Measurements from ENCODE around the gene CDCA7. TPM values are rescaled to one million over a fixed set of nuclear protein-coding genes. Genes with fewer than 3 reads are reported as not detected.

The CDCA7 gene
- total and polyA plus RNA-seq, 4 donors, result 0.69 to 17.7 (median 1.9) TPM

DNA sequence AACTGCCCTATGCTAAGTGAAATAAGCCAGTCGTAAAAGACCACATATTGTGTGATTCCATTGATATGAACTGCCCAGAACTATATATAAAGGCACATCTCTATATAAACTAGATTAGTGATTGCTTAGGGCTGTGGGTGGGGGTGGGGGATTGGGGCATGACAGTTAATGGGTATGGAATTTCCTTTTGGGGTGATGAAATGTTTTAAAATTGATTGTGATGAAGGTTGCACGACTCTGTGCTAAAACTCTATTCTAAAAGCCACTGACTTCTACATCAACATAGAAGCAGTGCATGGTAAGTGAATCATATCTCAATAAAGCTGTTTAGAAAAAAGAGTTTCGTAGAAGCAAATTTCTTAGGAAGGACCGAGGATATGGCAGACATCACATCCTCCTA, 53.0 kb downstream of the CDCA7 start:
- no peaks in the 10 kb centered on the region for H3K9me3 ChIP-seq (ENCODE audit: control insufficient read depth in 4 of 4, insufficient read depth in 3 of 4, low read length in 3 of 4)
- no peak overlapping the region for H3K4me3 ChIP-seq
- peaks cover 0 to 3% (median 2%) of the 10 kb centered on the region in 3 donors for H3K27me3 ChIP-seq (ENCODE audit: control insufficient read depth in 3 of 3, insufficient read depth in 3 of 3, low read length in 2 of 3)
- peaks cover 0 to 7% (median 0%) of the 10 kb centered on the region in 5 donors for H3K4me1 ChIP-seq (ENCODE audit: control insufficient read depth in 5 of 5, insufficient read depth in 5 of 5, low read length in 5 of 5)
- ATAC-seq (ENCODE audit: insufficient read depth, low FRiP score), result no peak
- WGBS, 2 donors, result 83 to 90% methylated on average over 4 of the region's 4 CpGs
- TF ChIP-seq, protein P1, sequence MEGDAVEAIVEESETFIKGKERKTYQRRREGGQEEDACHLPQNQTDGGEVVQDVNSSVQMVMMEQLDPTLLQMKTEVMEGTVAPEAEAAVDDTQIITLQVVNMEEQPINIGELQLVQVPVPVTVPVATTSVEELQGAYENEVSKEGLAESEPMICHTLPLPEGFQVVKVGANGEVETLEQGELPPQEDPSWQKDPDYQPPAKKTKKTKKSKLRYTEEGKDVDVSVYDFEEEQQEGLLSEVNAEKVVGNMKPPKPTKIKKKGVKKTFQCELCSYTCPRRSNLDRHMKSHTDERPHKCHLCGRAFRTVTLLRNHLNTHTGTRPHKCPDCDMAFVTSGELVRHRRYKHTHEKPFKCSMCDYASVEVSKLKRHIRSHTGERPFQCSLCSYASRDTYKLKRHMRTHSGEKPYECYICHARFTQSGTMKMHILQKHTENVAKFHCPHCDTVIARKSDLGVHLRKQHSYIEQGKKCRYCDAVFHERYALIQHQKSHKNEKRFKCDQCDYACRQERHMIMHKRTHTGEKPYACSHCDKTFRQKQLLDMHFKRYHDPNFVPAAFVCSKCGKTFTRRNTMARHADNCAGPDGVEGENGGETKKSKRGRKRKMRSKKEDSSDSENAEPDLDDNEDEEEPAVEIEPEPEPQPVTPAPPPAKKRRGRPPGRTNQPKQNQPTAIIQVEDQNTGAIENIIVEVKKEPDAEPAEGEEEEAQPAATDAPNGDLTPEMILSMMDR (IDR thresholded peaks at IDR 0.05; ENCODE audit: control extremely low read depth, extremely low read depth), result no peak
- DNase-seq, result no peak
- H3K36me3 ChIP-seq (ENCODE audit: control insufficient read depth in 4 of 4, insufficient read depth in 4 of 4, low read length in 4 of 4), result no peaks in the 10 kb centered on the region
- H3K9ac ChIP-seq (ENCODE audit: insufficient read depth in 1 of 2, low read length in 2 of 2), result no peak overlapping the region
- H3K27ac ChIP-seq (ENCODE audit: low read depth in 1 of 2, low read length in 1 of 2), result no peak overlapping the region

GRCh38 chr2:173410579-173410978, 55.9 kb downstream of the CDCA7 start:
- Histone ChIP-seq H3K27me3 (ENCODE audit: control insufficient read depth in 3 of 3, insufficient read depth in 3 of 3, low read length in 2 of 3) (no peaks in the 10 kb centered on the region), H3K9ac (ENCODE audit: insufficient read depth in 1 of 2, low read length in 2 of 2) (no peak overlapping the region), H3K4me1 (ENCODE audit: control insufficient read depth in 5 of 5, insufficient read depth in 5 of 5, low read length in 5 of 5) (peaks cover 0 to 10% (median 0%) of the 10 kb centered on the region in 5 donors), H3K4me3 (no peak overlapping the region), H3K9me3 (ENCODE audit: control insufficient read depth in 4 of 4, insufficient read depth in 3 of 4, low read length in 3 of 4) (no peaks in the 10 kb centered on the region), H3K27ac (ENCODE audit: low read depth in 1 of 2, low read length in 1 of 2) (peak overlapping the region in 1 of 2 donors; percentile 3), H3K36me3 (ENCODE audit: control insufficient read depth in 4 of 4, insufficient read depth in 4 of 4, low read length in 4 of 4) (no peaks in the 10 kb centered on the region)
- WGBS, 2 donors, result 64 to 75% methylated on average over 3 of the region's 3 CpGs
- DNase-seq (no peak), ATAC-seq (ENCODE audit: insufficient read depth, low FRiP score) (no peak)
- TF ChIP-seq, protein P1 (IDR thresholded peaks at IDR 0.05; ENCODE audit: control extremely low read depth, extremely low read depth), result no peak

DNA sequence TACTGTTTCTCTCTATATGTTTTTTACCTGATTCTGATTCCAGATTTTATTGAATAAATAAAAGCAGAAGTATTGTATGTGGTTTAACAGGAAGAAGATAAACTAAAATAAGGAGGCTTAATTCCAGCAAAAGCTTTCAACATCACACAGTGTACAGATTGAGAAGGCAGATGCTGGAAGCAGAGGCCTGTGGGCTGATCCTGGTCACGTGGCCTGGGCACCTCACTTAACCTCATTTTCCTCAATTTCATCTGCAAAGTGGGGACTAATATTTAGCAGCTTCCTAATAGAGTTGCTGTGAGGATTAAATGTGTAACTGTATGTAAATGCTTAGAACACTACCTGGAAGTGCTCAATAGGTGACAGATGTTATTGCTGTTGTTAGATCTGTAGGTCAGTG, 58.0 kb downstream of the CDCA7 start:
- no peak overlapping the region for H3K27ac ChIP-seq (ENCODE audit: low read depth in 1 of 2, low read length in 1 of 2)
- ATAC-seq (ENCODE audit: insufficient read depth, low FRiP score), result no peak
- no peaks in the 10 kb centered on the region for H3K9me3 ChIP-seq (ENCODE audit: control insufficient read depth in 4 of 4, insufficient read depth in 3 of 4, low read length in 3 of 4)
- DNase-seq, result no peak
- TF ChIP-seq, protein P1 (IDR thresholded peaks at IDR 0.05; ENCODE audit: control extremely low read depth, extremely low read depth), result no peak
- H3K27me3 ChIP-seq (ENCODE audit: control insufficient read depth in 3 of 3, insufficient read depth in 3 of 3, low read length in 2 of 3), result no peaks in the 10 kb centered on the region
- peaks cover 0 to 21% (median 0%) of the 10 kb centered on the region in 5 donors for H3K4me1 ChIP-seq (ENCODE audit: control insufficient read depth in 5 of 5, insufficient read depth in 5 of 5, low read length in 5 of 5)
- H3K9ac ChIP-seq (ENCODE audit: insufficient read depth in 1 of 2, low read length in 2 of 2), result no peak overlapping the region
- no peaks in the 10 kb centered on the region for H3K36me3 ChIP-seq (ENCODE audit: control insufficient read depth in 4 of 4, insufficient read depth in 4 of 4, low read length in 4 of 4)
- 37 to 56% methylated on average over 1 of the region's 1 CpG for WGBS, 2 donors
- no peak overlapping the region for H3K4me3 ChIP-seq

- 64 to 78% methylated on average over 1 of the region's 1 CpG for WGBS, 2 donors
- H3K4me3 ChIP-seq, result no peak overlapping the region
- ATAC-seq (ENCODE audit: insufficient read depth, low FRiP score) (no peak), DNase-seq (peak; percentile 41 to 75 (median 73))
- no peaks in the 10 kb centered on the region for H3K9me3 ChIP-seq (ENCODE audit: control insufficient read depth in 4 of 4, insufficient read depth in 3 of 4, low read length in 3 of 4)
- TF ChIP-seq, protein P1 (IDR thresholded peaks at IDR 0.05; ENCODE audit: control extremely low read depth, extremely low read depth), result no peak
- H3K36me3 ChIP-seq (ENCODE audit: control insufficient read depth in 4 of 4, insufficient read depth in 4 of 4, low read length in 4 of 4), result no peaks in the 10 kb centered on the region
- H3K9ac ChIP-seq (ENCODE audit: insufficient read depth in 1 of 2, low read length in 2 of 2), result no peak overlapping the region
- H3K27ac ChIP-seq (ENCODE audit: low read depth in 1 of 2, low read length in 1 of 2), result no peak overlapping the region
- peaks cover 0 to 21% (median 0%) of the 10 kb centered on the region in 5 donors for H3K4me1 ChIP-seq (ENCODE audit: control insufficient read depth in 5 of 5, insufficient read depth in 5 of 5, low read length in 5 of 5)
- peaks cover 0 to 1% (median 0%) of the 10 kb centered on the region in 3 donors for H3K27me3 ChIP-seq (ENCODE audit: control insufficient read depth in 3 of 3, insufficient read depth in 3 of 3, low read length in 2 of 3)
Observed at GRCh38 chr2:173414823-173415322, 60.2 kb downstream of the CDCA7 start.
